Vagina (tissue), 2 donors: ENCODE measurements around the gene MYDGF.

ENCODE experiments used
- POLR2A ChIP-seq, 2 donors: fragments of 450-650 bp; IDR thresholded peaks; one replicate each; pipeline ENCODE4 v1.6.1; 2017; ENCODE audit warnings: antibody characterized with exemption in 2 of 2, mild to moderate bottlenecking in 2 of 2, moderate library complexity in 2 of 2
- TF ChIP-seq, protein P1 (sequence below), 3 experiments: fragments of 450-650 bp in 2 of 3; fragments of 200-600 bp in 1 of 3; sonication (generic) in 1 of 3; IDR thresholded peaks; one replicate each; pipeline ENCODE4 v1.5.1; 2017 to 2019; ENCODE audit warnings: antibody characterized with exemption in 3 of 3, mild to moderate bottlenecking in 2 of 3, moderate library complexity in 2 of 3

DNA sequence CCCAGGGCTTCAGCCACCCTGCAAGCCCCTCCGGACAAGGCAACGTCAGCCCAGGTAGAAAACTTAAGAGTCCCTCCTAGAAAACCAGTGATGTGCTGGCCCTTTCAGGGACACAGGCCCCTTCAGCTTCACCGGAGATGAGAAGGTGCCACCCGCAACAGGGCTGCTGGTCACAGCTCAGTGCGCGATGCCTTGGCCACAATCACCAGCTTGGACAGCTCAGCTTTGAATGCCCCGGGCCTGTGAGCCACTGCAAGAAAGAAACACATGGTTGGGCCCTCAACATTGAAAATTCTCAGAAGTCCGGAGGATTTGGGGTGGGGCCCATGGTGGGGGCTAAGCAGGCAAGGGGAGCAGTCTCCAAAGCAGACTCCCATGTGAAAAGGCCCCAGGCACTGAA lies 12.3 kb downstream of the MYDGF start:
- TF ChIP-seq, protein P1, sequence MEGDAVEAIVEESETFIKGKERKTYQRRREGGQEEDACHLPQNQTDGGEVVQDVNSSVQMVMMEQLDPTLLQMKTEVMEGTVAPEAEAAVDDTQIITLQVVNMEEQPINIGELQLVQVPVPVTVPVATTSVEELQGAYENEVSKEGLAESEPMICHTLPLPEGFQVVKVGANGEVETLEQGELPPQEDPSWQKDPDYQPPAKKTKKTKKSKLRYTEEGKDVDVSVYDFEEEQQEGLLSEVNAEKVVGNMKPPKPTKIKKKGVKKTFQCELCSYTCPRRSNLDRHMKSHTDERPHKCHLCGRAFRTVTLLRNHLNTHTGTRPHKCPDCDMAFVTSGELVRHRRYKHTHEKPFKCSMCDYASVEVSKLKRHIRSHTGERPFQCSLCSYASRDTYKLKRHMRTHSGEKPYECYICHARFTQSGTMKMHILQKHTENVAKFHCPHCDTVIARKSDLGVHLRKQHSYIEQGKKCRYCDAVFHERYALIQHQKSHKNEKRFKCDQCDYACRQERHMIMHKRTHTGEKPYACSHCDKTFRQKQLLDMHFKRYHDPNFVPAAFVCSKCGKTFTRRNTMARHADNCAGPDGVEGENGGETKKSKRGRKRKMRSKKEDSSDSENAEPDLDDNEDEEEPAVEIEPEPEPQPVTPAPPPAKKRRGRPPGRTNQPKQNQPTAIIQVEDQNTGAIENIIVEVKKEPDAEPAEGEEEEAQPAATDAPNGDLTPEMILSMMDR (IDR thresholded peaks at IDR 0.05), result no peak
- no peak for TF ChIP-seq POLR2A (IDR thresholded peaks at IDR 0.05)
